ACC112 (cell line): Measurements from ENCODE around the gene LRRC58.
A peak's percentile ranks its signal among the peaks of the same experiment; 100 is the strongest.
"Not testable (repeated sequence)": the region's sequence is repeated elsewhere in the genome, so short reads cannot be mapped to it uniquely, and the experiment has no call there.

Experiments
- H2AFZ ChIP-seq: fragments of 200-600 bp; sonication (generic); one replicate; pipeline ENCODE4 v1.6.0; 2017; ENCODE audit warnings: antibody characterized with exemption, low read length; ENCODE audit not compliant: unreplicated experiment
- H3K27ac ChIP-seq: fragments of 200-600 bp; sonication (generic); 2 replicates; pipeline ENCODE4 v1.5.1; 2014; ENCODE audit warnings: low read depth, mild to moderate bottlenecking, antibody characterized with exemption, low read length, moderate library complexity
- H3K27me3 ChIP-seq: fragments of 200-600 bp; sonication (generic); 2 replicates; pipeline ENCODE4 v1.6.1; 2014; ENCODE audit warnings: mild to moderate bottlenecking, antibody characterized with exemption, low read length, moderate library complexity, mixed read lengths; ENCODE audit not compliant: insufficient read depth
- H3K36me3 ChIP-seq: fragments of 200-600 bp; sonication (generic); 2 replicates; pipeline ENCODE4 v1.6.1; 2016; ENCODE audit warnings: mild to moderate bottlenecking, antibody characterized with exemption, low read length, moderate library complexity, mixed read lengths; ENCODE audit not compliant: insufficient read depth
- H3K4me1 ChIP-seq: fragments of 200-600 bp; sonication (generic); one replicate; pipeline ENCODE4 v1.6.1; 2016; ENCODE audit warnings: low read length, mixed read lengths; ENCODE audit not compliant: insufficient read depth, unreplicated experiment, control insufficient read depth
- H3K4me3 ChIP-seq: fragments of 200-600 bp; sonication (generic); 2 replicates; pipeline ENCODE4 v1.5.1; 2014; ENCODE audit warnings: mild to moderate bottlenecking, low read depth, low read length
- H3K79me2 ChIP-seq: fragments of 200-600 bp; sonication (generic); one replicate; pipeline ENCODE4 v1.6.0; 2016; ENCODE audit warnings: low read length; ENCODE audit not compliant: control insufficient read depth, unreplicated experiment, insufficient read depth

Gene LRRC58

DNA sequence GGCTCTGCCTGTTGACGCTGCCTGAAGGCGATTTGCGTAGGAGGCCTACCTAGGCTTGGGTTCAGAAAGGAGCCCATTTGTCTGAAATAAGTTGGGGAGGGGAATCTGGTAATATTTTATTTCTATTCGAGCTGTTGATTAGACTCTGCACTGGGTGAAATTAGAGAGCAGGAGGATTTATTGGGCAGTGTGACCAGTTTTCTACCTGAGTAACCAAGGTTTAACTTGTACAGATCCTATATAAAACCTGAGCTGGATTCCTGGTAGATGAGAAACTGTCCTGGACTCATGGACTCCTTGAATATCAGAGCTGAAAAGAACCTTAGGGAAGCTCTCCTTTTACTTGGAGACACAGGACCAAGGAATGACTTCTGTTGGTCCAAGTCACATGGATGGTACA is 44.5 kb downstream of the LRRC58 start:
- Histone ChIP-seq H2AFZ (no peak overlapping the region), H3K36me3 (no peaks in the 10 kb centered on the region), H3K4me3 (no peak overlapping the region), H3K27me3 (no peaks in the 10 kb centered on the region), H3K79me2 (no peaks in the 10 kb centered on the region), H3K27ac (no peak overlapping the region), H3K4me1 (peaks cover 21% of the 10 kb centered on the region)

DNA sequence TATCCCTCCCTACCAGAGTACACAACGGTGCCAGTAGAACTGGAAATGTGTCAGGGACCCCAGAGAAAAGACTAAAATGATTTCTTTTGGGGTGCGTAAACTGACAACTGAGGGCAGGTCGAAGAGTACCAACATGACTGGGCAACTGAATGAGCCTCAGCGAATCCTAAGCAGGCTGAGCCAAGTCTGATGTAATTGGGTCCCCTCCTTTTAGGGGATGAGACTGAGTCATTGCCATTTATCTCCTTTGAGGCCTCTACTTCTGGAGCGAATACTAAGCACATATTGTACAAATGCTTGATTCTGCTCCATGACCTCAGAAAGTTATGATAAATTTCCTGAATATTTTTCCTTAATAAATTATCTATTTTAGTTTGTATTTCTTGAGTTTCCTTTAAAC is 46.8 kb downstream of the LRRC58 start:
- Histone ChIP-seq H2AFZ (no peak overlapping the region), H3K36me3 (no peaks in the 10 kb centered on the region), H3K4me3 (no peak overlapping the region), H3K27ac (peak overlapping the region; percentile 51), H3K4me1 (peaks cover 21% of the 10 kb centered on the region), H3K79me2 (no peaks in the 10 kb centered on the region), H3K27me3 (no peaks in the 10 kb centered on the region)

DNA sequence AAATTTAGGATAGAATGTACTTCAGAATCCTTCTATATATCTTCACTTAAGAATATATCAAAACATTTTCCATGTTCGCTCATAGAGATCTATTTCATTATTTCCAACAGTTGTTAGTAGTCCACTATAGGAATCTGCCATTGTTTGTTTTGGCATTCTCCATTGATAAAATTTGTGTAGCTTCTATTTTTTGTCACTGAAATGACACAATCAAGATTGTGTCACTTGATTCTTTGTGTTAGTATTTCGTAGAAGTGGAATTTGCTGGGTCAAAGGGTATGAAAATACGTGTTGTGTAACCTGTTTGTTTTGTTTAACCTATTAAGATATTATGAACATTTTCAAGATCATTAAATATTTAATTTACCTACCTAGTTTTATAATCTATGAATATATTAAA is 48.2 kb downstream of the LRRC58 start:
- Histone ChIP-seq H3K4me3 (no peak overlapping the region), H3K79me2 (no peaks in the 10 kb centered on the region), H2AFZ (no peak overlapping the region), H3K4me1 (peaks cover 21% of the 10 kb centered on the region), H3K36me3 (no peaks in the 10 kb centered on the region), H3K27ac (no peak overlapping the region), H3K27me3 (no peaks in the 10 kb centered on the region)

DNA sequence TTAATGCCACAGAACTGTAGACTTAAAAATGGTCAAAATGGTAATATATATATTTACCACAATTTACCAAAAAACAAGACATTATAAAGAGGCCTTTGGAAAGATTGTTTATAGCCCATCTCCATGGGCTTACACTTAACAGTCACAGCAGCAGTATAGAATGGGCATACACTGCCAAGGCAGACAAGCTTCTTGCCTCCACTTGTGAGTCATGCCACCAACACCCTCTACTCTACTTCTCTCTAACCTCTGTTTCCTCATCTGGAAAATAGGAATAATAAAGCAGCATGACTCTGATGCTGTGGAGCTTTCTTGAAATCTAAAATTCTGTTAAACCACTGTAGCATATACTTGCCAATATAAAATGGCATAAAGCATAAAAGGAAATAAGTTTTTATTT is 49.8 kb downstream of the LRRC58 start:
- peaks cover 21% of the 10 kb centered on the region for H3K4me1 ChIP-seq
- no peak overlapping the region for H2AFZ ChIP-seq
- no peaks in the 10 kb centered on the region for H3K36me3 ChIP-seq
- H3K79me2 ChIP-seq = no peaks in the 10 kb centered on the region
- no peak overlapping the region for H3K4me3 ChIP-seq
- no peaks in the 10 kb centered on the region for H3K27me3 ChIP-seq
- no peak overlapping the region for H3K27ac ChIP-seq

DNA sequence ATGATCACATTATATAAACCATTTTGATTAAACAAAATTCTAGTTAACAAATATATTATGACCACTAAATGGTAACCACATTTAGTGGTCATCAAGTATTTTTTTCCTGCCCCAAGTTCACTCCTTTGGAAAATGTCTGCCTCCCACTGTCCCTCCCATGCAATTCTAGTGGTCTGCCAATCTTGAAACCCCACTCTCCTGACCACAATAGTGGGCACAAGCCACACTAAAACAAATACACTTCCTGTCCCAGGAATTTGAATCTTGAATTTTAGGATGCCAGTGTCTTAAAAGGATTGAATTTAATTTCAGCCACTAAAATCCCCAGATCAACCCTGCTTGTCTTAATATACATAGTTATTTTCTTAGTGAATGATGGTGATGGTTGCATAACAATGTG is 50.2 kb downstream of the LRRC58 start:
- Histone ChIP-seq H2AFZ (no peak overlapping the region), H3K79me2 (no peaks in the 10 kb centered on the region), H3K36me3 (no peaks in the 10 kb centered on the region), H3K27me3 (no peaks in the 10 kb centered on the region; the same call in 1 of the 2 replicates), H3K4me3 (no peak overlapping the region), H3K27ac (no peak overlapping the region), H3K4me1 (peaks cover 21% of the 10 kb centered on the region)

DNA sequence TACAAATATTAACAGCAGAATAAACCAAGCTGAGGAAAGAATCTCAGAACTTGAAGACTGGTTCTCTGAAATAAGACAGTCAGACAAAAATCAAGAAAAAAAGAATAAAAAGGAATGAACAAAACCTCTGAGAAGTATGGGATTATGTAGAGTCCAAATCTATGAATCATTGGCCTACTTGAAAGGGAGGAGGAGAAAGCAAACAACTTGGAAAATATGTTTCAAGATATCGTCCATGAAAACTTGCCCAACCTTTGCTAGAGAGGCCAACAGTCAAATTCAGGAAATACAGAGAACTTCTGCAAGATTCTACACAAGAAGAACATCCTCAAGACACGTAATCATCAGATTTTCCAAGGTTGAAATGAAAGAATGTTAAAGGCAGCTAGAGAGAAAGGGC is 57.6 kb downstream of the LRRC58 start:
- H2AFZ ChIP-seq, H3K4me3 ChIP-seq, H3K27me3 ChIP-seq, H3K27ac ChIP-seq, H3K4me1 ChIP-seq, H3K36me3 ChIP-seq, H3K79me2 ChIP-seq: not testable (repeated sequence)

DNA sequence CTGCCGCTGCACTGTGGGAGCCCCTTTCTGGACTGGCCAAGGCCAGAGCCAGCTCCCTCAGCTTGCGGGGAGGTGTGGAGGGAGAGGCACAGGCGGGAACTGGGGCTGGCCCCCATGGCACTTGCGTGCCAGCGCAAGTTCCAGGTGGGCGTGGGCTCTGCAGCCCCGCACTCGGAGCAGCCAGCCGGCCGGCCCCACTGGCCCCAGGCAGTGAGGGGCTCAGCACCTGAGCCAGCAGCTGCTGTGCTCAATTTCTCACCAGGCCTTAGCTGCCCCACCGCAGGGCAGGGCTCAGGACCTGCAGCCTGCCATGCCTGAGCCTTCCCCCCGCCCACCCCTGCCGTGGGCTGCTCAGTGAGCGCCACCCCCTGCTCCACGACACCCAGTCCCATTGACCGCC is 59.5 kb downstream of the LRRC58 start:
- H3K4me1 ChIP-seq = peaks cover 6% of the 10 kb centered on the region
- H2AFZ ChIP-seq = no peak overlapping the region
- no peaks in the 10 kb centered on the region for H3K79me2 ChIP-seq
- no peaks in the 10 kb centered on the region for H3K36me3 ChIP-seq
- no peak overlapping the region for H3K4me3 ChIP-seq
- H3K27me3 ChIP-seq = no peaks in the 10 kb centered on the region; the same call in 1 of the 2 replicates
- no peak overlapping the region for H3K27ac ChIP-seq

DNA sequence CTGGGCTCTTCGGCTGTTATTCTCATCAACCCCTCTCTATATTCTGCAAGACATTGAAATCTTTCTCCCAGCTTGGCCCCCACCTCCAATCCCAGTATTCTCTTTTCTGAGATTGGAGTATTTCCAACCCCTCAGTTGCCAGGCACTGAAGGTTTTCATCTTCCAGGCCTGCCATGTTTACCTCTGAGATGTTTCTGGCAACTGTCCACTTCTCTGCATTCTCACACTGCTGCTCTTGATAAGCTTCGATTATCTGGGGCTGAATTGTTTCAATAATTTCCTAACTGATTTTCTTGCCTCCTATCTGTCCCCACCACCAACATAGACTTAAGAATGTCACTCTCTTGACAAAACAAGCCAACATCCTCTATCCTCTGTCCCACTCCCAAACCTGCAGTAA is 62.7 kb downstream of the LRRC58 start:
- H3K27me3 ChIP-seq = no peaks in the 10 kb centered on the region
- no peak overlapping the region for H3K27ac ChIP-seq
- H2AFZ ChIP-seq = no peak overlapping the region
- no peak overlapping the region for H3K4me3 ChIP-seq
- H3K79me2 ChIP-seq = no peaks in the 10 kb centered on the region
- H3K36me3 ChIP-seq = no peaks in the 10 kb centered on the region
- H3K4me1 ChIP-seq = peaks cover 11% of the 10 kb centered on the region

DNA sequence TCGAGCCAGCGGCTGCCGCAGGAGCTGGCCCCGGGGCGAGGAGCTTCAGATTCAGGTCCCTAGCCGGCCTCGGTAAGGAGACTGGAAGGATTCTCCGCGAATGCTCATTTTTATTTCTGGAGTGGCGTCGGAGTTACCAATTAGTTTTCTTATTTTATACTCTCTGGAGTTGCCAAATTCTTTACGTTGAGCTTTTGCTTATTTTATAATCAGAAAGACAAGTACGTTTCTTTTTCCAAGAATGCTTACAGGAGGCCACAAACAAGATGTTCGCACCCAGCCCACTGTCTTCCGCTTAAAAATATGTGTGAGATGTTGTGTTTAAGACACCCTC is 63.7 kb downstream of the LRRC58 start:
- Histone ChIP-seq H3K27ac (no peak overlapping the region), H2AFZ (peak overlapping the region; percentile 96), H3K79me2 (no peaks in the 10 kb centered on the region), H3K4me3 (peak overlapping the region; percentile 81), H3K4me1 (peaks cover 11% of the 10 kb centered on the region), H3K36me3 (no peaks in the 10 kb centered on the region), H3K27me3 (no peaks in the 10 kb centered on the region)

DNA sequence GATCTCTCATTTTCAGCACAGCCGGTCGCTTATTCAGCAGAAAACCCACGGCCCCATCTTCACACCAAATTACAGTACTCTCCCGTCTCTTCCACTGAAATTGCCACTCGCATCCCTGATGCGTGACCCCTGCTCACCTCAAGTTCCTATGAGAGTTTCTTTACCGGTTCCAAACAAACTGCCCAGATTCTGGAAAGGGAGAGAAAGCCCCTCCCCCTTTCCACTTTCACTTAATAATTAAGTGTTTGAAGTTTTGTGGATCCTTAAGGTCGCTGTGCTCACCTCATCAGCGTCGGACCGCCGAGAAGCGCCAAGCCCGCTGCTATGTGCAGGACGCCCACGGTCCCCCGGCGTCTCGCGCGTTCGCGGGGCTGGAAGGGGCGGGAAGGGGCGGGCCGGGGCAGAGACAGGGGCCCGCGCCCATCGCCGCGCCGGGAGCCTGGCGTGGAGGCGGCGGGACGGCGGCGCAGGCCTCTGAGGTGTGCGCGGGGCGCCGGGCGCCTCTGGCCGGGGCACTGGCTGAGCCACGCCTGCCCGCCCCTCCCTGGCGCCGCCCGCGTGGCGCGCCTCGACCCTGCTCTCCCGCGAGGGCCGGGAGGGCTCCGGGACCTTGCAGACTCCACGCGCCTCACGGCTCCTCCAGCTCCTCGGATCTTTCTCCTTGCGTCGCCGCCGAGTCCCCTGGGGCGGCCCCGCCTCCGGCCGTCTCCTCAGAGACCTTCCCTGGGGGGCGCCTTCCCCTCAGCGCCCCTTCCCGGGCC is 64.2 kb downstream of the LRRC58 start, which contains the start of gene GPR156:
Gene GPR156, minus strand, starts transcription at position 476 of the 761 bp plus-strand sequence. CDS start 41,124 bp downstream, outside the sequence.
- H3K79me2 ChIP-seq = no peaks in the 10 kb centered on the region
- no peaks in the 10 kb centered on the region for H3K27me3 ChIP-seq
- H3K36me3 ChIP-seq = no peaks in the 10 kb centered on the region
- peak within 1 kb of the TSS; percentile 96 for H2AFZ ChIP-seq
- peaks cover 11% of the 10 kb centered on the region for H3K4me1 ChIP-seq
- peak within 1 kb of the TSS; percentile 81 for H3K4me3 ChIP-seq
- no peak within 1 kb of the TSS for H3K27ac ChIP-seq

DNA sequence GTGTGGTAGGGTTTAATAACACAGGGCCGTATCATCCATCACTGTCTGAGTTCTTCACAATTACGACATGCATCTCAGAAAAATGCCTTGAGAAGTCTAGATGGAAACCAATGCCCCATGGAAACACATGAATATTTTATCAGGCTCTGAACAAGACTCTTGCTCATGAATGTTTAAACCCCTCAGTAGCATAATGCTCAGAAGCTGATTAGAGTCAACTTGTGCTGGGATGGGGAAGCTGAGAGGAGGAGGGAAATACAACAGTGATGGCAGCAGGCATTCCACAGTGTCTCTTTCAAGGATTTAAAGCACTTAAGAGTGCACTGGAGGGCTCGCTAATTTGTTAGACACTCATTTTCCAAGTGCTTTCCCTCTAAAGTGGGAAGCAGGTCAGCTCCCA is 67.9 kb downstream of the LRRC58 start:
- H3K4me1 ChIP-seq = peaks cover 11% of the 10 kb centered on the region
- no peak overlapping the region for H3K27ac ChIP-seq
- H2AFZ ChIP-seq = no peak overlapping the region
- no peak overlapping the region for H3K4me3 ChIP-seq
- H3K79me2 ChIP-seq = no peaks in the 10 kb centered on the region
- H3K27me3 ChIP-seq = no peaks in the 10 kb centered on the region
- H3K36me3 ChIP-seq = no peaks in the 10 kb centered on the region
